Gastrocnemius medialis (tissue), 4 donors: ENCODE measurements around the gene PLPPR2.

Source experiments
- POLR2A ChIP-seq, 2 donors: fragments of 450-650 bp; IDR thresholded peaks; one replicate each; pipeline ENCODE4 v1.6.1; 2017; ENCODE audit warnings: antibody characterized with exemption in 2 of 2, mild to moderate bottlenecking in 2 of 2, moderate library complexity in 2 of 2
- TF ChIP-seq, protein P1 (sequence below), 5 experiments: fragments of 450-650 bp in 3 of 5; fragments of 200-600 bp in 2 of 5; sonication (generic) in 2 of 5; IDR thresholded peaks in 4 of 5; conservative IDR thresholded peaks in 1 of 5; 1 replicate in 4 of 5; 2 replicates in 1 of 5; pipeline ENCODE4 v1.5.1; 2016 to 2019; ENCODE audit warnings: antibody characterized with exemption in 5 of 5, mild to moderate bottlenecking in 3 of 5, moderate library complexity in 3 of 5

DNA sequence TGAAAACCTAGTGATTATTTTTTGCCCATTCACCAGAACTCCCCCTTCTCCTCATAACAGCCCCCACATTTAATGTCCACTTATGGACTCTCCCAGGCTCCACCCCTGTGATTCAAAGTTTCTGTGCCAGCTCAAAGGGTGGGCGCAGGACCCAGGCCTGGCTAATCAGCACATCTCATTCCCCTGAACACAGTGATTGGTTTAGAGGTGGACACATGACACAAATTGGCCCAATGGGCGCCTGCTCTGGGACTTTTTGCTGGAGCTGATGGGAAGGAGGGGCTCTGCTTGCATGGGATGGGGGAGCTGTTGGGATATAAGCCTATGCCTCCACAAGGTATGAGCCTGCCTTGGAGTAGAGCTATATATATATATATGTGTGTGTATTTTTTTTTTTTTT, 35.1 kb downstream of the PLPPR2 start:
- TF ChIP-seq POLR2A (IDR thresholded peaks at IDR 0.05): no peak
- TF ChIP-seq, protein P1, sequence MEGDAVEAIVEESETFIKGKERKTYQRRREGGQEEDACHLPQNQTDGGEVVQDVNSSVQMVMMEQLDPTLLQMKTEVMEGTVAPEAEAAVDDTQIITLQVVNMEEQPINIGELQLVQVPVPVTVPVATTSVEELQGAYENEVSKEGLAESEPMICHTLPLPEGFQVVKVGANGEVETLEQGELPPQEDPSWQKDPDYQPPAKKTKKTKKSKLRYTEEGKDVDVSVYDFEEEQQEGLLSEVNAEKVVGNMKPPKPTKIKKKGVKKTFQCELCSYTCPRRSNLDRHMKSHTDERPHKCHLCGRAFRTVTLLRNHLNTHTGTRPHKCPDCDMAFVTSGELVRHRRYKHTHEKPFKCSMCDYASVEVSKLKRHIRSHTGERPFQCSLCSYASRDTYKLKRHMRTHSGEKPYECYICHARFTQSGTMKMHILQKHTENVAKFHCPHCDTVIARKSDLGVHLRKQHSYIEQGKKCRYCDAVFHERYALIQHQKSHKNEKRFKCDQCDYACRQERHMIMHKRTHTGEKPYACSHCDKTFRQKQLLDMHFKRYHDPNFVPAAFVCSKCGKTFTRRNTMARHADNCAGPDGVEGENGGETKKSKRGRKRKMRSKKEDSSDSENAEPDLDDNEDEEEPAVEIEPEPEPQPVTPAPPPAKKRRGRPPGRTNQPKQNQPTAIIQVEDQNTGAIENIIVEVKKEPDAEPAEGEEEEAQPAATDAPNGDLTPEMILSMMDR (IDR thresholded peaks at IDR 0.05 in 4 of 5, conservative IDR thresholded peaks at IDR 0.05 in 1 of 5): no peak
